IMR-90 (cell line): ENCODE results near the gene GDNF. TPM values are rescaled to one million over a fixed set of nuclear protein-coding genes. Genes with fewer than 3 reads are reported as not detected.

Experiments used
- ATAC-seq: fragments of 200-7000 bp; cut with Tn5 transposase; 2 replicates; pipeline ENCODE4 v1.9.1; 2020; ENCODE audit warnings: low read depth, mild to moderate bottlenecking, moderate library complexity
- BruUV-seq: library from RNA; stranded (reverse); fragments of 400-500 nt; replicated peaks from 2 replicates; lab custom pipeline; 2021; lab: Mats Ljungman, UMichigan
- CTCF ChIA-PET: fragments of 300-600 bp; formaldehyde crosslinking; extraction: SDS; loops from one replicate; lab custom pipeline; 2021; ENCODE audit warnings: antibody characterized with exemption; lab: Yijun Ruan, JAX
- POLR2A ChIA-PET: fragments of 300-600 bp; sonication (Branson Sonifier 250); formaldehyde crosslinking; loops from one replicate; lab custom pipeline; 2022; ENCODE audit warnings: antibody characterized with exemption; ENCODE audit not compliant: unreplicated experiment; lab: Charles Lee
- DNase-seq: peaks from one replicate; pipeline ENCODE4 v3.0.0; 2013
- H2AFZ ChIP-seq: replicated peaks from 2 replicates; pipeline ENCODE3; 2013; ENCODE audit warnings: low read length, mild to moderate bottlenecking; ENCODE audit not compliant: poor library complexity
- H2AK5ac ChIP-seq: 2 replicates; pipeline ENCODE4 v1.6.1; 2013; ENCODE audit warnings: low read depth, low read length, inconsistent platforms
- H2AK9ac ChIP-seq: replicated peaks from 2 replicates; pipeline ENCODE3; 2013; ENCODE audit warnings: mild to moderate bottlenecking, low read depth, low read length, moderate library complexity; ENCODE audit not compliant: poor library complexity
- H2BK120ac ChIP-seq: 2 replicates; pipeline ENCODE4 v1.6.1; 2013; ENCODE audit warnings: low read depth, low read length, inconsistent platforms
- H2BK15ac ChIP-seq: 3 replicates; pipeline ENCODE4 v1.6.1; 2013; ENCODE audit warnings: low read depth, low read length, inconsistent platforms
- H2BK20ac ChIP-seq: 2 replicates; pipeline ENCODE4 v1.6.1; 2013; ENCODE audit warnings: low read depth, mild to moderate bottlenecking, inconsistent platforms, low read length, moderate library complexity
- H2BK5ac ChIP-seq: 2 replicates; pipeline ENCODE4 v1.6.1; 2013; ENCODE audit warnings: mild to moderate bottlenecking, low read depth, low read length, inconsistent platforms; ENCODE audit not compliant: poor library complexity, severe bottlenecking
- H3K14ac ChIP-seq: replicated peaks from 2 replicates; pipeline ENCODE4 v1.6.1; 2013; ENCODE audit warnings: low read depth, low read length, inconsistent platforms
- H3K18ac ChIP-seq: 2 replicates; pipeline ENCODE4 v1.6.1; 2013; ENCODE audit warnings: low read depth, low read length, control low read depth
- H3K23ac ChIP-seq: 2 replicates; pipeline ENCODE4 v1.6.1; 2013; ENCODE audit warnings: low read depth, low read length, inconsistent platforms
- H3K27ac ChIP-seq: 2 replicates; pipeline ENCODE4 v1.5.1; 2013; ENCODE audit warnings: mild to moderate bottlenecking, control low read depth, low read length; ENCODE audit not compliant: insufficient read depth
- H3K27me3 ChIP-seq: 2 replicates; pipeline ENCODE4 v1.6.1; 2013; ENCODE audit warnings: low read length; ENCODE audit not compliant: control insufficient read depth, insufficient read depth
- H3K36me3 ChIP-seq: 2 replicates; pipeline ENCODE4 v1.6.1; 2013; ENCODE audit warnings: low read length, mixed read lengths; ENCODE audit not compliant: control insufficient read depth, insufficient read depth
- H3K4ac ChIP-seq: 2 replicates; pipeline ENCODE4 v1.6.1; 2013; ENCODE audit warnings: low read depth, low read length, inconsistent platforms
- H3K4me1 ChIP-seq: 2 replicates; pipeline ENCODE4 v1.6.1; 2013; ENCODE audit warnings: low read length, mixed read lengths; ENCODE audit not compliant: control insufficient read depth, insufficient read depth
- H3K4me2 ChIP-seq: 2 replicates; pipeline ENCODE4 v1.6.1; 2013; ENCODE audit warnings: low read depth, mild to moderate bottlenecking, control low read depth, low read length, moderate library complexity
- H3K4me3 ChIP-seq: 2 replicates; pipeline ENCODE4 v1.5.1; 2013; ENCODE audit warnings: low read depth, mild to moderate bottlenecking, control low read depth, low read length, moderate library complexity; ENCODE audit not compliant: insufficient read depth
- H3K56ac ChIP-seq: 2 replicates; pipeline ENCODE4 v1.6.1; 2013; ENCODE audit warnings: low read length, inconsistent platforms; ENCODE audit not compliant: insufficient read depth; ENCODE audit errors: extremely low read depth
- H3K79me1 ChIP-seq, 2 experiments: 2 replicates each; pipeline ENCODE4 v1.6.1; 2013; ENCODE audit warnings: low read length in 2 of 2, inconsistent platforms in 1 of 2, low read depth in 1 of 2
- H3K9ac ChIP-seq: 2 replicates; pipeline ENCODE4 v1.6.1; 2013; ENCODE audit warnings: low read depth, low read length, control low read depth
- H3K9me1 ChIP-seq: 2 replicates; pipeline ENCODE4 v1.6.1; 2013; ENCODE audit warnings: low read length, inconsistent platforms; ENCODE audit not compliant: insufficient read depth
- H3K9me3 ChIP-seq: 2 replicates; pipeline ENCODE4 v1.6.1; 2013; ENCODE audit warnings: low read length; ENCODE audit not compliant: control insufficient read depth, insufficient read depth
- H4K20me1 ChIP-seq: 2 replicates; pipeline ENCODE4 v1.6.1; 2013; ENCODE audit warnings: low read length, inconsistent platforms; ENCODE audit not compliant: insufficient read depth
- H4K5ac ChIP-seq: 2 replicates; pipeline ENCODE4 v1.6.1; 2013; ENCODE audit warnings: mild to moderate bottlenecking, low read depth, low read length, control low read depth
- H4K8ac ChIP-seq, 2 experiments: 2 replicates each; pipeline ENCODE4 v1.6.1; 2013; ENCODE audit warnings: low read depth in 2 of 2, low read length in 2 of 2, control low read depth in 1 of 2, inconsistent platforms in 1 of 2
- H4K91ac ChIP-seq: 2 replicates; pipeline ENCODE4 v1.6.1; 2013; ENCODE audit warnings: low read depth, low read length, inconsistent platforms; ENCODE audit not compliant: insufficient read depth
- CTCF ChIP-seq: conservative IDR thresholded peaks from 2 replicates; pipeline ENCODE4 v1.5.1; 2012; ENCODE audit warnings: mild to moderate bottlenecking, low read depth, low read length, improper control_type of control experiment
- WGBS, 2 experiments: methylation state at CpG; one replicate each; pipeline versions ENCODE4 v1.1.5 to v1.1.7; 2013; ENCODE audit warnings: missing lambda C conversion rate in 2 of 2; ENCODE audit not compliant: insufficient read length in 1 of 2; ENCODE audit errors: extremely low coverage in 2 of 2; 5-methylcytosine and 5-hydroxymethylcytosine counted together
- dilution Hi-C: fragments of 300-500 bp; cut with HindIII; formaldehyde crosslinking; loops from one replicate; pipeline ENCODE4 v1.14.3; 2018; ENCODE audit warnings: low sequenced_read_pairs; ENCODE audit not compliant: unreplicated experiment
- in situ Hi-C: fragments of 300-500 bp; cut with MboI; formaldehyde crosslinking; loops from 3 replicates; pipeline ENCODE4 v1.14.3; 2019; ENCODE audit warnings: low sequenced_read_pairs, inconsistent platforms, mixed read lengths
- intact Hi-C: fragments of 100-400 bp; cut with micrococcal nuclease; formaldehyde crosslinking; loops from 2 replicates; pipeline ENCODE4 v1.10.0; 2022
- polyA plus RNA-seq, 3 experiments: library from polyadenylated mRNA; depleted of rRNA; stranded (reverse); fragments of >200 nt; gene quantifications; 2 replicates each; pipeline ENCODE4 v1.2.3, GENCODE V29; 2012; ENCODE audit warnings: low replicate concordance in 1 of 3
- total RNA-seq: library from RNA; depleted of rRNA; stranded (reverse); fragments of >200 nt; gene quantifications from 2 replicates; pipeline ENCODE4 v1.2.3, GENCODE V29; 2012

The GDNF gene
- total and polyA plus RNA-seq, 2 of the 4 experiments (the other 2 are of a cell fraction) = 0.18 to 0.82 TPM

DNA sequence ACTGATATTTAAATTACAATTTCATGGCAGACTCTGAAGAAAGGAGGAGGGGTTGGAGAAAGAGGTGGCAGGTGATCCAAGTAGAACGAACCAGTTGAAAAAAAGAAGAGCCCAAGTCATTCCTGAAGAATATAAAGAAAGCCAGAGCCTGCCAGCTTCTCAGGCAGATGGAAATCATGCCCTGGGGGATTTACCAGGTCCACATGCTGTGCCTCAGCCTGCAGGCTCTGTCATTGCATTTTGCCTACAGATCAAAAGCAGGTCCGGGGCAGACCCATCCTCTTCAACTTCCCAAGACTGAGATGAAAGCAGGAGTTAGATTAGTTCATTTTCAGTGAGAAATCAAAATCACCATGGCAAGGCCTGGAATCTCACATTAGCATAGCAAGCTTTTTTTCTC, 48.5 kb downstream of the GDNF start:
- H2BK20ac ChIP-seq = no peak overlapping the region
- no peak overlapping the region for H3K56ac ChIP-seq
- ChIA-PET POLR2A (no interaction called here), CTCF (no interaction called here)
- H3K4me2 ChIP-seq = no peak overlapping the region
- no peak overlapping the region for H3K4ac ChIP-seq
- in situ Hi-C loops (no loop called here), dilution Hi-C loops (no loop called here), intact Hi-C loops (no loop called here)
- BruUV-seq = no TSS peak
- H4K20me1 ChIP-seq = no peaks in the 10 kb centered on the region
- no CpG with 5 or more reads among the region's 2 CpGs for WGBS, 2 experiments
- H2BK120ac ChIP-seq = no peak overlapping the region
- no peak overlapping the region for H3K4me3 ChIP-seq
- H3K36me3 ChIP-seq = no peaks in the 10 kb centered on the region
- H4K8ac ChIP-seq = no peak overlapping the region
- H2BK15ac ChIP-seq = no peak overlapping the region
- H3K27ac ChIP-seq = no peak overlapping the region
- peaks cover 4% of the 10 kb centered on the region; the same call in 1 of the 2 replicates for H3K9me3 ChIP-seq
- peaks cover 4% of the 10 kb centered on the region; the same call in 1 of the 2 replicates for H3K4me1 ChIP-seq
- H3K9me1 ChIP-seq = peaks cover 8% of the 10 kb centered on the region; the same call in 1 of the 2 replicates
- H3K14ac ChIP-seq = no peak overlapping the region
- H2AFZ ChIP-seq = no peak overlapping the region
- H3K79me1 ChIP-seq = no peaks in the 10 kb centered on the region
- DNase-seq (no peak), ATAC-seq (no peak)
- H3K18ac ChIP-seq = no peak overlapping the region
- no peak overlapping the region for H2AK5ac ChIP-seq
- H3K27me3 ChIP-seq = no peaks in the 10 kb centered on the region
- no peak overlapping the region for H4K91ac ChIP-seq
- no peak for TF ChIP-seq CTCF
- no peak overlapping the region for H4K5ac ChIP-seq
- H3K23ac ChIP-seq = no peak overlapping the region
- no peak overlapping the region for H3K9ac ChIP-seq
- no peak overlapping the region for H2BK5ac ChIP-seq
- H2AK9ac ChIP-seq = no peak overlapping the region
